HepG2 (cell line): ENCODE data around the gene KRCC1. TPM values are rescaled to one million over a fixed set of nuclear protein-coding genes. Genes with fewer than 3 reads are reported as not detected.

Experiments
- ATAC-seq: fragments of 200-7000 bp; cut with Tn5 transposase; 3 replicates; pipeline ENCODE4 v1.9.1; 2020; ENCODE audit warnings: mild to moderate bottlenecking, moderate library complexity
- BruUV-seq: library from RNA; stranded (reverse); fragments of 400-500 nt; replicated peaks from 2 replicates; lab custom pipeline; 2021; lab: Mats Ljungman, UMichigan
- CTCF ChIA-PET: fragments of 300-600 bp; formaldehyde crosslinking; extraction: SDS; loops from one replicate; lab custom pipeline; 2021; ENCODE audit warnings: low total read pairs, inconsistent platforms, low intra/inter-chr PET ratio; lab: Yijun Ruan, JAX
- POLR2A ChIA-PET: fragments of 350-600 bp; sonication (Branson Sonifier 250); formaldehyde crosslinking; loops from one replicate; lab custom pipeline; 2020; ENCODE audit warnings: antibody characterized with exemption, inconsistent platforms; lab: Yijun Ruan, JAX
- DNase-seq: peaks from one replicate; pipeline ENCODE4 v3.0.0-alpha.2; 2015; ENCODE audit warnings: low spot score
- FAIRE-seq: peaks from 3 replicates; lab custom pipeline; 2011; peaks lifted over from hg19 to GRCh38; lab: Jason Lieb, UNC
- H2AFZ ChIP-seq: one replicate; pipeline ENCODE4 v1.6.1; 2011; ENCODE audit warnings: low read length, inconsistent platforms
- H3K27ac ChIP-seq: fragments of 300-600 bp; 3 replicates; pipeline ENCODE4 v1.8.0; 2011; ENCODE audit warnings: mixed run types, mild to moderate bottlenecking, mixed read lengths, low read length, inconsistent platforms; ENCODE audit not compliant: insufficient read depth; ENCODE audit errors: extremely low read length
- H3K27me3 ChIP-seq, 2 experiments: fragments of 200-600 bp in 1 of 2; 2 replicates in 1 of 2; 3 replicates in 1 of 2; pipeline versions ENCODE4 v1.6.0 to v1.8.0; 2011; ENCODE audit warnings: low read length in 2 of 2, mild to moderate bottlenecking in 2 of 2, moderate library complexity in 2 of 2, inconsistent platforms in 1 of 2; ENCODE audit not compliant: insufficient read depth in 2 of 2, control insufficient read depth in 1 of 2
- H3K36me3 ChIP-seq, 2 experiments: fragments of 200-600 bp in 1 of 2; replicated peaks in 1 of 2; 2 replicates in 1 of 2; 3 replicates in 1 of 2; pipeline versions ENCODE4 v1.5.1 to v1.8.0; 2011; ENCODE audit warnings: low read length in 2 of 2, inconsistent platforms in 1 of 2; ENCODE audit not compliant: insufficient read depth in 2 of 2, control insufficient read depth in 1 of 2
- H3K4me1 ChIP-seq: 2 replicates; pipeline ENCODE4 v1.5.1; 2012; ENCODE audit warnings: low read length, inconsistent platforms; ENCODE audit not compliant: insufficient read depth
- H3K4me2 ChIP-seq: 2 replicates; pipeline ENCODE4 v1.6.0; 2011; ENCODE audit warnings: low read depth, low read length, inconsistent platforms
- H3K4me3 ChIP-seq, 3 experiments: fragments of 200-600 bp in 1 of 3; sonication (generic), shearing (Covaris generic) in 1 of 3; replicated peaks in 1 of 3; 2 replicates each; pipeline ENCODE4 v1.5.1; 2011 to 2016; ENCODE audit warnings: low read length in 3 of 3, inconsistent platforms in 2 of 3, low read depth in 2 of 3, mild to moderate bottlenecking in 2 of 3, control low read depth in 1 of 3, mixed read lengths in 1 of 3; ENCODE audit not compliant: insufficient read depth in 1 of 3
- H3K79me2 ChIP-seq: one replicate; pipeline ENCODE4 v1.6.1; 2011; ENCODE audit warnings: low read length, inconsistent platforms; ENCODE audit not compliant: insufficient read depth
- H3K9ac ChIP-seq: 2 replicates; pipeline ENCODE4 v1.6.0; 2011; ENCODE audit warnings: mild to moderate bottlenecking, low read depth, low read length, inconsistent platforms; ENCODE audit not compliant: insufficient read depth
- H3K9me3 ChIP-seq: 2 replicates; pipeline ENCODE4 v1.5.1; 2012; ENCODE audit warnings: mild to moderate bottlenecking, low read length
- H4K20me1 ChIP-seq: 2 replicates; pipeline ENCODE4 v1.6.0; 2011; ENCODE audit warnings: inconsistent platforms, mild to moderate bottlenecking, low read length, moderate library complexity; ENCODE audit not compliant: insufficient read depth
- CBX5 ChIP-seq: sonication (generic); formaldehyde crosslinking; IDR thresholded peaks from 2 replicates; pipeline ENCODE4 v1.4.0; 2020; ENCODE audit warnings: missing genetic modification reagents, borderline replicate concordance
- DMAP1 ChIP-seq: IDR thresholded peaks from 2 replicates; pipeline ENCODE4 v1.6.1; 2016
- HMGA1 ChIP-seq: sonication (generic); formaldehyde crosslinking; conservative IDR thresholded peaks from 2 replicates; pipeline ENCODE4 v1.4.0; 2020; ENCODE audit warnings: missing genetic modification reagents
- IKZF4 ChIP-seq: sonication (generic); formaldehyde crosslinking; IDR thresholded peaks from 2 replicates; pipeline ENCODE4 v1.5.1; 2020; ENCODE audit warnings: borderline replicate concordance, mild to moderate bottlenecking, low read depth, missing genetic modification reagents; ENCODE audit errors: not compliant biosample characterization
- KLF15 ChIP-seq: sonication (generic); formaldehyde crosslinking; IDR thresholded peaks from 2 replicates; pipeline ENCODE4 v1.8.1; 2023; ENCODE audit warnings: borderline replicate concordance, mild to moderate bottlenecking, inconsistent platforms, missing genetic modification reagents, mixed read lengths
- MED13 ChIP-seq: sonication (generic); formaldehyde crosslinking; IDR thresholded peaks from 2 replicates; pipeline ENCODE4 v1.5.0; 2020; ENCODE audit warnings: missing genetic modification reagents
- MTF1 ChIP-seq: sonication (generic); formaldehyde crosslinking; IDR thresholded peaks from 2 replicates; pipeline ENCODE4 v1.5.0; 2020; ENCODE audit warnings: missing genetic modification reagents
- PAWR ChIP-seq: sonication (generic); formaldehyde crosslinking; IDR thresholded peaks from 2 replicates; pipeline ENCODE4 v1.4.0; 2020; ENCODE audit warnings: missing genetic modification reagents, mild to moderate bottlenecking, borderline replicate concordance
- PBX2 ChIP-seq: IDR thresholded peaks from 2 replicates; pipeline ENCODE4 v1.6.1; 2016; ENCODE audit warnings: control low read depth
- TCF12 ChIP-seq, 2 experiments: fragments of 450-650 bp in 1 of 2; sonication (generic) in 1 of 2; formaldehyde crosslinking in 1 of 2; IDR thresholded peaks; 2 replicates each; pipeline versions ENCODE4 v1.6.1 to v1.8.0; 2017 to 2022; ENCODE audit warnings: antibody characterized with exemption in 1 of 2, mild to moderate bottlenecking in 1 of 2, missing genetic modification reagents in 1 of 2, moderate library complexity in 1 of 2
- TEAD2 ChIP-seq: sonication (generic); formaldehyde crosslinking; IDR thresholded peaks from 2 replicates; pipeline ENCODE4 v1.9.0; 2021; ENCODE audit warnings: missing genetic modification reagents
- ZNF326 ChIP-seq: sonication (generic); formaldehyde crosslinking; IDR thresholded peaks from 2 replicates; pipeline ENCODE4 v1.4.0; 2020; ENCODE audit warnings: missing genetic modification reagents, borderline replicate concordance
- ZNF484 ChIP-seq: sonication (generic); formaldehyde crosslinking; IDR thresholded peaks from 2 replicates; pipeline ENCODE4 v1.5.1; 2020; ENCODE audit warnings: mild to moderate bottlenecking, low read depth, missing genetic modification reagents, borderline replicate concordance
- ZNF567 ChIP-seq: sonication (generic); formaldehyde crosslinking; IDR thresholded peaks from 2 replicates; pipeline ENCODE4 v1.8.1; 2023; ENCODE audit warnings: mild to moderate bottlenecking, missing genetic modification reagents, borderline replicate concordance
- ZNF709 ChIP-seq: sonication (generic); formaldehyde crosslinking; IDR thresholded peaks from 2 replicates; pipeline ENCODE4 v1.5.0; 2020; ENCODE audit warnings: mild to moderate bottlenecking, missing genetic modification reagents
- ZNF75D ChIP-seq: sonication (generic); formaldehyde crosslinking; IDR thresholded peaks from 2 replicates; pipeline ENCODE4 v1.8.1; 2023; ENCODE audit warnings: missing genetic modification reagents, mild to moderate bottlenecking, borderline replicate concordance
- ZNF790 ChIP-seq: sonication (generic); formaldehyde crosslinking; IDR thresholded peaks from 2 replicates; pipeline ENCODE4 v1.8.0; 2022; ENCODE audit warnings: missing genetic modification reagents, mild to moderate bottlenecking, borderline replicate concordance
- ZSCAN5A ChIP-seq: sonication (generic); formaldehyde crosslinking; IDR thresholded peaks from 2 replicates; pipeline ENCODE4 v1.8.0; 2022; ENCODE audit warnings: mild to moderate bottlenecking, missing genetic modification reagents, borderline replicate concordance
- WGBS: methylation state at CpG from one replicate; pipeline ENCODE4 v1.1.6; 2017; ENCODE audit warnings: low lambda C conversion rate; 5-methylcytosine and 5-hydroxymethylcytosine counted together
- in situ Hi-C: cut with HindIII; loops from 2 replicates; pipeline ENCODE4 v1.10.0; 2017; ENCODE audit warnings: low pct_unique_long_range_greater_than_20kb; ENCODE audit not compliant: extremely low pct_ligation_motif_present
- intact Hi-C: fragments of 100-400 bp; cut with micrococcal nuclease; formaldehyde crosslinking; loops from one replicate; pipeline ENCODE4 v1.10.0; 2022; ENCODE audit not compliant: unreplicated experiment
- polyA plus RNA-seq, 8 experiments: library from polyadenylated mRNA; depleted of rRNA in 3 of 8; stranded (reverse) in 7 of 8; unstranded in 1 of 8; fragments of >200 nt; fragmentation: Illumina TruSeq in 4 of 8; extraction: Trizol in 4 of 8; gene quantifications; 2 replicates each; pipeline versions ENCODE4 v1.2.1 to v1.2.3, GENCODE V29; 2011 to 2016; ENCODE audit warnings: low read depth in 4 of 8, missing spikeins in 1 of 8, mixed read lengths in 1 of 8; ENCODE audit not compliant: insufficient read depth in 1 of 8
- total RNA-seq, 5 experiments: library from RNA; depleted of rRNA; stranded (reverse); fragments of >200 nt; fragmentation: Illumina TruSeq; extraction: Trizol; gene quantifications; 2 replicates each; pipeline ENCODE4 v1.2.3, GENCODE V29; 2016; ENCODE audit warnings: low read depth in 1 of 5

The KRCC1 gene
- total and polyA plus RNA-seq, 2 of the 13 experiments (the other 11 are each of a cell fraction or from before 2014, with no cell fraction given): 6.5 to 7.7 TPM

- no peak for TF ChIP-seq ZNF326 (CRISPR knock-in tag)
- TF ChIP-seq, all 625 proteins: peak for 0
Measured at GRCh38 chr2:88069117-88069516, 13.5 kb upstream of the KRCC1 start (continued).

DNA sequence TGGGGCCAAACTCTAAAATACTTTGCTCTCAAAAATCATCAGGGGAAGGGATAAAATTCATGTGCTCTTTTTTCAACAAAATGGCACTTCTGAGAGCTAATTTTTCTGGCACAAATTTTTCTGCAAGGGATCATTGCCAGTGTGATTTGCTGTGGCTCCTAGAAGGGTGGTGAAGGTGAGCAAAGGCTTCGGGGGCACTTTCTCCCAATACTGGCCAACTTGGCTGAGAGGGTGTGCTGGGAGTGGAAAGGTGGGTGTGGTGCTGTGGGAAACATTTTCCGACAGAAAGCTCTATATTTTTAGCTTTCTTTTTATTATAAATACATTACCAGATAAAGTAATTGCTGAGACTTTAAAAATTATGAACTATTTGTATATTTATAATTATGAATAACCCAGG, 12.5 kb upstream of the KRCC1 start:
- CTCF ChIA-PET: no interaction called here
- Histone ChIP-seq H3K4me2 (no peak overlapping the region), H3K27ac (no peak overlapping the region), H3K36me3 (no peaks in the 10 kb centered on the region), H4K20me1 (no peaks in the 10 kb centered on the region), H3K4me3 (no peak overlapping the region), H3K79me2 (no peaks in the 10 kb centered on the region), H3K9ac (no peak overlapping the region), H2AFZ (no peak overlapping the region), H3K27me3 (peaks cover 3% of the 10 kb centered on the region in 2 experiments; a peak in 2 of 5 replicates), H3K9me3 (no peaks in the 10 kb centered on the region), H3K4me1 (no peaks in the 10 kb centered on the region)
- ATAC-seq: no peak
- intact Hi-C loops: loop anchor here (2.0 kb wide), 1 partner anchor 55 kb away; no protein-coding TSS in a partner anchor
- BruUV-seq: no TSS peak
- POLR2A ChIA-PET: no interaction called here
- in situ Hi-C loops: loop anchor here (25.0 kb wide), 1 partner anchor 394 kb away; the partner anchor contains the start of gene FOXI3
- 28% methylated on average over 2 of the region's 2 CpGs for WGBS
- FAIRE-seq: no peak
- no peak for DNase-seq
- TF ChIP-seq ZSCAN5A (no peak), MED13 (CRISPR knock-in tag) (no peak), KLF15 (no peak), DMAP1 (CRISPR knock-in tag) (no peak), ZNF790 (CRISPR knock-in tag) (no peak), HMGA1 (CRISPR knock-in tag) (no peak), ZNF709 (no peak), IKZF4 (CRISPR knock-in tag) (no peak), TCF12 (IDR thresholded peaks at IDR 0.05) (no peak), TCF12 (CRISPR knock-in tag; IDR thresholded peaks at IDR 0.05) (no peak), CBX5 (CRISPR knock-in tag) (no peak), ZNF484 (CRISPR knock-in tag) (no peak), TEAD2 (no peak), PAWR (no peak), PBX2 (CRISPR knock-in tag) (no peak), ZNF75D (CRISPR knock-in tag) (no peak), ZNF567 (CRISPR knock-in tag) (no peak), MTF1 (CRISPR knock-in tag) (no peak)
